Measurements from ENCODE around the gene RNLS. TPM values are rescaled to one million over a fixed set of nuclear protein-coding genes. Genes with fewer than 3 reads are reported as not detected.

RNLS gene
- total and polyA plus RNA-seq, 2 of the 4 experiments (the other 2 are of a cell fraction): 4.5 to 7.0 TPM

- dilution Hi-C loops (cut with HindIII; ENCODE audit: low sequenced_read_pairs, unreplicated experiment) (no loop called here), in situ Hi-C loops (cut with MboI; ENCODE audit: low sequenced_read_pairs) (no loop called here), intact Hi-C loops (cut with micrococcal nuclease) (no loop called here)
- TF ChIP-seq RFX5 (IDR thresholded peaks at IDR 0.05; ENCODE audit: low read depth, low read length): no peak
- TF ChIP-seq NFE2L2 (IDR thresholded peaks at IDR 0.05; ENCODE audit: low read depth, low read length): no peak
- TF ChIP-seq ELK1 (IDR thresholded peaks at IDR 0.05; ENCODE audit: borderline replicate concordance, low read depth, low read length): no peak
- TF ChIP-seq CEBPB (IDR thresholded peaks at IDR 0.05; ENCODE audit: low read depth, low read length): no peak
- no peak for TF ChIP-seq MAFK (IDR thresholded peaks at IDR 0.05; ENCODE audit: low read depth, low read length)
- no peak for TF ChIP-seq MAZ (IDR thresholded peaks at IDR 0.05; ENCODE audit: borderline replicate concordance, low read depth, low read length)
- no peak for TF ChIP-seq CTCF (conservative IDR thresholded peaks at IDR 0.05; ENCODE audit: low read depth, low read length)
- no peak for TF ChIP-seq RAD21 (IDR thresholded peaks at IDR 0.05; ENCODE audit: low read length)
- no peak for TF ChIP-seq SMC3 (IDR thresholded peaks at IDR 0.05; ENCODE audit: low read depth, low read length)
- TF ChIP-seq USF2 (IDR thresholded peaks at IDR 0.05; ENCODE audit: low read depth, low read length): no peak
- no peak for TF ChIP-seq FOS (IDR thresholded peaks at IDR 0.05; ENCODE audit: low read depth, low read length)
- TF ChIP-seq MXI1 (IDR thresholded peaks at IDR 0.05; ENCODE audit: borderline replicate concordance, low read depth, low read length): no peak
- Histone ChIP-seq H3K36me3 (ENCODE audit: control insufficient read depth, insufficient read depth, low read length) (no peaks in the 10 kb centered on the region), H2BK15ac (ENCODE audit: low read depth, low read length) (no peak overlapping the region), H3K14ac (replicated peaks; ENCODE audit: low read depth, low read length) (no peak overlapping the region), H2AFZ (replicated peaks; ENCODE audit: low read length, poor library complexity) (no peak overlapping the region), H2BK120ac (ENCODE audit: low read depth, low read length) (no peak overlapping the region), H3K4me1 (ENCODE audit: control insufficient read depth, insufficient read depth, low read length) (peaks cover under 1% of the 10 kb centered on the region; the same call in 1 of the 2 replicates), H3K9ac (ENCODE audit: low read depth, low read length) (no peak overlapping the region), H3K9me3 (ENCODE audit: control insufficient read depth, insufficient read depth, low read length) (no peaks in the 10 kb centered on the region), H2AK9ac (replicated peaks; ENCODE audit: low read depth, low read length, poor library complexity) (no peak overlapping the region), H3K27ac (ENCODE audit: insufficient read depth, low read length) (no peak overlapping the region), H3K4me2 (ENCODE audit: low read depth, low read length) (no peak overlapping the region), H4K8ac (ENCODE audit: low read depth in 2 of 2, low read length in 2 of 2) (no peak overlapping the region), H2BK20ac (ENCODE audit: low read depth, low read length) (no peak overlapping the region), H3K27me3 (ENCODE audit: control insufficient read depth, insufficient read depth, low read length) (no peaks in the 10 kb centered on the region), H4K91ac (ENCODE audit: insufficient read depth, low read depth, low read length) (no peak overlapping the region), H3K18ac (ENCODE audit: low read depth, low read length) (no peak overlapping the region), H3K4me3 (ENCODE audit: insufficient read depth, low read depth, low read length) (no peak overlapping the region), H3K79me1 (ENCODE audit: low read depth in 1 of 2, low read length in 2 of 2) (no peaks in the 10 kb centered on the region), H2BK5ac (ENCODE audit: low read depth, low read length, poor library complexity, severe bottlenecking) (no peak overlapping the region), H3K56ac (ENCODE audit: extremely low read depth, insufficient read depth, low read length) (no peak overlapping the region), H4K20me1 (ENCODE audit: insufficient read depth, low read length) (no peaks in the 10 kb centered on the region), H4K5ac (ENCODE audit: low read depth, low read length) (no peak overlapping the region), H3K9me1 (ENCODE audit: insufficient read depth, low read length) (no peaks in the 10 kb centered on the region), H2AK5ac (ENCODE audit: low read depth, low read length) (no peak overlapping the region), H3K4ac (ENCODE audit: low read depth, low read length) (no peak overlapping the region), H3K23ac (ENCODE audit: low read depth, low read length) (no peak overlapping the region)
- CTCF ChIA-PET: no interaction called here
- no peak for ATAC-seq (ENCODE audit: low read depth)
- POLR2A ChIA-PET (ENCODE audit: unreplicated experiment): no interaction called here
- WGBS, 2 experiments (ENCODE audit: extremely low coverage in 2 of 2, insufficient read length in 1 of 2): no CpG with 5 or more reads among the region's 1 CpG
- no peak for DNase-seq
- no TSS peak for BruUV-seq (replicated peaks)
Measured at GRCh38 chr10:88505265-88505664, 77.9 kb downstream of the RNLS start.

Data from IMR-90 (cell line).